Neural progenitor cell (in vitro differentiated cells): ENCODE results near the gene CSRP1.

Experiments used
- EZH2 ChIP-seq: fragments of 200-600 bp; sonication (generic); IDR thresholded peaks from 2 replicates; pipeline ENCODE4 v1.6.1; 2017; ENCODE audit warnings: antibody characterized with exemption, mild to moderate bottlenecking, moderate library complexity
- EZH2phosphoT487 ChIP-seq: fragments of 200-600 bp; sonication (generic); IDR thresholded peaks from 2 replicates; pipeline ENCODE4 v1.6.1; 2017; ENCODE audit warnings: antibody characterized with exemption
- TF ChIP-seq, protein P1 (sequence below): fragments of 200-600 bp; sonication (generic); IDR thresholded peaks from 2 replicates; pipeline ENCODE4 v1.5.1; 2017; ENCODE audit warnings: antibody characterized with exemption, mild to moderate bottlenecking

DNA sequence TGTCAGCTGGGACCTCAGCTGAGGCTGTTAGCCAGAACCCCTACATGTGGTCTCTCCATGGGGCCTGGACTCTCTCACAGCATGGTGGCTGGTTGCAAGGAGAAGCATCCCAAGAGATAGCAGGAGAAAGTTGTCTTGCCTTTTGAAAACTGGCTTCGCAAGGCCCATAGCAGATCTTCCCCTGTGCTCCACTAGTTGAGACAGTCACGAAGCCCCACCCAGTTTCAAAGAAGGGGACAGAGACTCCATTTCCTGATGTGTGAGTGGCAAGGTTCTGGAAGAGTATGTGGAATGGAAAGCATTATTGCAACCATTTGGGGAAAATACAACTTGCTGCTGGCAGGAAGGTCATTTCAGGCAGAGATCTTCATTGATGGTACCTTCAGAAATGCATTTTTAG lies 7.5 kb upstream of the CSRP1 start:
- TF ChIP-seq, protein P1, sequence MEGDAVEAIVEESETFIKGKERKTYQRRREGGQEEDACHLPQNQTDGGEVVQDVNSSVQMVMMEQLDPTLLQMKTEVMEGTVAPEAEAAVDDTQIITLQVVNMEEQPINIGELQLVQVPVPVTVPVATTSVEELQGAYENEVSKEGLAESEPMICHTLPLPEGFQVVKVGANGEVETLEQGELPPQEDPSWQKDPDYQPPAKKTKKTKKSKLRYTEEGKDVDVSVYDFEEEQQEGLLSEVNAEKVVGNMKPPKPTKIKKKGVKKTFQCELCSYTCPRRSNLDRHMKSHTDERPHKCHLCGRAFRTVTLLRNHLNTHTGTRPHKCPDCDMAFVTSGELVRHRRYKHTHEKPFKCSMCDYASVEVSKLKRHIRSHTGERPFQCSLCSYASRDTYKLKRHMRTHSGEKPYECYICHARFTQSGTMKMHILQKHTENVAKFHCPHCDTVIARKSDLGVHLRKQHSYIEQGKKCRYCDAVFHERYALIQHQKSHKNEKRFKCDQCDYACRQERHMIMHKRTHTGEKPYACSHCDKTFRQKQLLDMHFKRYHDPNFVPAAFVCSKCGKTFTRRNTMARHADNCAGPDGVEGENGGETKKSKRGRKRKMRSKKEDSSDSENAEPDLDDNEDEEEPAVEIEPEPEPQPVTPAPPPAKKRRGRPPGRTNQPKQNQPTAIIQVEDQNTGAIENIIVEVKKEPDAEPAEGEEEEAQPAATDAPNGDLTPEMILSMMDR, result no peak
- TF ChIP-seq EZH2 (no peak), EZH2phosphoT487 (no peak)
